Measurements from ENCODE around the gene TRAPPC3L. TPM values are rescaled to one million over a fixed set of nuclear protein-coding genes. Genes with fewer than 3 reads are reported as not detected.

TRAPPC3L gene
- total RNA-seq, 1 experiment from 2014 or later, result not detected

GRCh38 chr6:116445102-116445501, 100.4 kb downstream of the TRAPPC3L start:
- CTCF ChIA-PET, result interaction anchor here (3.1 kb wide), 1 partner anchor 157 kb away, joined by 10 read pairs; no protein-coding TSS in a partner anchor
- Histone ChIP-seq H4K20me1 (ENCODE audit: insufficient read depth) (no peaks in the 10 kb centered on the region), H3K4me3 (replicated peaks in 1 of 2; ENCODE audit: low read depth in 1 of 2, low read length in 2 of 2) (no peak overlapping the region), H3K9ac (ENCODE audit: low read length) (no peak overlapping the region), H3K27me3 (ENCODE audit: insufficient read depth, low read length) (no peaks in the 10 kb centered on the region), H3K79me2 (ENCODE audit: insufficient read depth, low read length) (no peaks in the 10 kb centered on the region), H3K27ac (ENCODE audit: low read depth, low read length) (no peak overlapping the region), H3K4me1 (ENCODE audit: control insufficient read depth in 1 of 2, insufficient read depth in 2 of 2, low read length in 2 of 2) (no peaks in the 10 kb centered on the region), H3K9me2 (ENCODE audit: insufficient read depth) (no peaks in the 10 kb centered on the region), H3K36me3 (ENCODE audit: control insufficient read depth in 1 of 2, insufficient read depth in 2 of 2, low read length in 2 of 2) (no peaks in the 10 kb centered on the region), H3K9me3 (ENCODE audit: control insufficient read depth in 1 of 2, insufficient read depth in 1 of 2, low read depth in 1 of 2, low read length in 2 of 2) (no peaks in the 10 kb centered on the region), H2AFZ (ENCODE audit: low read depth, low read length, poor library complexity, severe bottlenecking) (no peak overlapping the region), H3K4me2 (ENCODE audit: low read length) (no peak overlapping the region)
- POLR2A ChIA-PET, result no interaction called here
- intact Hi-C loops (cut with micrococcal nuclease), result no loop called here
- no TSS peak for BruUV-seq (replicated peaks)
- ATAC-seq (no peak), DNase-seq (ENCODE audit: low read depth, low spot score) (no peak)
- TF ChIP-seq CBX3 (IDR thresholded peaks at IDR 0.05; ENCODE audit: low read depth), result no peak
- TF ChIP-seq MAX (IDR thresholded peaks at IDR 0.05), result no peak
- RAD21 ChIA-PET (ENCODE audit: low non-redundant PET in 1 of 2, low total read pairs in 2 of 2, uncharacterized antibody in 2 of 2, unreplicated experiment in 2 of 2), result no interaction called here

Other genes with a start within 250 kb of the TRAPPC3L start
- gene DSE, start 174.7 kb downstream of the TRAPPC3L start, total RNA-seq (2021; ENCODE audit: unreplicated experiment), result 38.5 TPM
- gene CALHM6, start 84.3 kb downstream of the TRAPPC3L start, total RNA-seq (2021; ENCODE audit: unreplicated experiment), result not detected
- 0.05 TPM for gene CALHM5, start 34.0 kb downstream of the TRAPPC3L start, total RNA-seq (2021; ENCODE audit: unreplicated experiment)
- gene CALHM4, start 8.1 kb upstream of the TRAPPC3L start, total RNA-seq (2021; ENCODE audit: unreplicated experiment), result not detected
- gene RWDD1, start 25.8 kb upstream of the TRAPPC3L start, total RNA-seq (2021; ENCODE audit: unreplicated experiment), result 24.4 TPM
- 0.27 TPM for gene RSPH4A, start 70.8 kb upstream of the TRAPPC3L start, total RNA-seq (2021; ENCODE audit: unreplicated experiment)
- gene ZUP1, start 123.1 kb upstream of the TRAPPC3L start, total RNA-seq (2021; ENCODE audit: unreplicated experiment), result 18.2 TPM
- gene KPNA5, start 135.5 kb upstream of the TRAPPC3L start, total RNA-seq (2021; ENCODE audit: unreplicated experiment), result 9.8 TPM
- not detected for gene FAM162B, start 220.0 kb upstream of the TRAPPC3L start, total RNA-seq (2021; ENCODE audit: unreplicated experiment)

All from HCT116 (cell line).